Activated CD8-positive, alpha-beta T cell treated with anti-CD3 and anti-CD28 coated beads, Interleukin-2, amount 10 ng/mL, durations not matched to agents 7 days and 5 days (primary cell): ENCODE results near the gene TCTN1. TPM values are rescaled to one million over a fixed set of nuclear protein-coding genes. Genes with fewer than 3 reads are reported as not detected.
"Not testable (repeated sequence)": the region's sequence is repeated elsewhere in the genome, so short reads cannot be mapped to it uniquely, and the experiment has no call there.

Source experiments
- ATAC-seq: fragments of 150-1000 bp; cut with Tn5 transposase; one replicate; pipeline ENCODE4 v1.10.0; 2021; ENCODE audit warnings: moderate library complexity
- CTCF ChIA-PET: fragments of 350-600 bp; sonication (Branson Sonifier 250); formaldehyde crosslinking; loops from one replicate; lab custom pipeline; 2021; ENCODE audit warnings: antibody characterized with exemption; lab: Charles Lee
- POLR2A ChIA-PET: fragments of 350-600 bp; sonication (Branson Sonifier 250); formaldehyde crosslinking; loops from one replicate; lab custom pipeline; 2021; ENCODE audit warnings: antibody characterized with exemption; lab: Charles Lee
- DNase-seq: peaks from one replicate; pipeline ENCODE4 v3.0.0-alpha.2; 2020
- H3K27ac Mint-ChIP-seq: one replicate; pipeline ENCODE4 v1.8.0; 2021; ENCODE audit warnings: mild to moderate bottlenecking, mixed read lengths
- H3K27me3 Mint-ChIP-seq: one replicate; pipeline ENCODE4 v1.8.0; 2021; ENCODE audit warnings: low read depth, mixed read lengths
- H3K36me3 Mint-ChIP-seq: one replicate; pipeline ENCODE4 v1.8.0; 2021; ENCODE audit warnings: low read depth, mixed read lengths
- H3K4me1 Mint-ChIP-seq: one replicate; pipeline ENCODE4 v1.8.0; 2021; ENCODE audit warnings: low read depth, mixed read lengths
- H3K4me3 Mint-ChIP-seq: one replicate; pipeline ENCODE4 v1.8.0; 2021; ENCODE audit warnings: mild to moderate bottlenecking, mixed read lengths
- H3K9me3 Mint-ChIP-seq: one replicate; pipeline ENCODE4 v1.8.0; 2022; ENCODE audit warnings: mixed read lengths; ENCODE audit not compliant: insufficient read depth
- total RNA-seq, 2 experiments: library from RNA; stranded (reverse); gene quantifications; one replicate each; pipeline ENCODE4 v1.2.3, GENCODE V29; 2021

TCTN1 gene
- total RNA-seq, result 1 to 10 TPM; 5.9 to 7.9 TPM

- CTCF ChIA-PET, result interaction anchor here (0.6 to 8.4 kb wide), 12 partner anchors 10 to 274 kb away, joined by 3 to 70 read pairs (median 4); partner anchors contain the start of genes ARPC3, FAM216A and GPN3
- H3K27ac Mint-ChIP-seq, result peak within 1 kb of the TSS; percentile 92
- H3K36me3 Mint-ChIP-seq, result no peaks in the 10 kb centered on the region
- POLR2A ChIA-PET, result interaction anchor here (0.7 to 2.0 kb wide), 11 partner anchors 8 to 216 kb away, joined by 3 to 7 read pairs (median 3); partner anchors contain the start of genes ARPC3, FAM216A and GPN3
- no peaks in the 10 kb centered on the region for H3K9me3 Mint-ChIP-seq
- DNase-seq (peak; percentile 99), ATAC-seq (peak; percentile 100)
- H3K4me3 Mint-ChIP-seq, result peak within 1 kb of the TSS; percentile 83
- H3K4me1 Mint-ChIP-seq, result peaks cover 17% of the 10 kb centered on the region
- H3K27me3 Mint-ChIP-seq, result no peaks in the 10 kb centered on the region
Measured at GRCh38 chr12:110613771-110614684, at the start of gene TCTN1. TSS of gene TCTN1 (plus strand) at chr12:110614129. CDS start at chr12:110614183, 54 bp downstream.

GRCh38 chr12:110564471-110564991 is 49.4 kb upstream of the TCTN1 start:
- Mint-ChIP-seq H3K27ac (no peak overlapping the region), H3K27me3 (no peaks in the 10 kb centered on the region), H3K9me3 (peaks cover 3% of the 10 kb centered on the region), H3K36me3 (peaks cover 21% of the 10 kb centered on the region), H3K4me3 (no peak overlapping the region), H3K4me1 (peaks cover 49% of the 10 kb centered on the region)
- ATAC-seq, result no peak
- ChIA-PET POLR2A (no interaction called here), CTCF (interaction anchor here (3.3 kb wide), 1 partner anchor 37 kb away, joined by 29 read pairs; no protein-coding TSS in a partner anchor)
- DNase-seq, result no peak

GRCh38 chr12:110565894-110566871 is 47.7 kb upstream of the TCTN1 start:
- H3K36me3 Mint-ChIP-seq, result peaks cover 17% of the 10 kb centered on the region
- CTCF ChIA-PET, result interaction anchor here (1.0 to 4.1 kb wide), 4 partner anchors 10 to 36 kb away, joined by 4 to 22 read pairs (median 9); no protein-coding TSS in a partner anchor
- no peak overlapping the region for H3K27ac Mint-ChIP-seq
- H3K9me3 Mint-ChIP-seq, result peaks cover 7% of the 10 kb centered on the region
- H3K4me1 Mint-ChIP-seq, result peaks cover 44% of the 10 kb centered on the region
- DNase-seq, result no peak
- H3K27me3 Mint-ChIP-seq, result no peaks in the 10 kb centered on the region
- H3K4me3 Mint-ChIP-seq, result no peak overlapping the region
- POLR2A ChIA-PET, result interaction anchor here (1.1 to 2.3 kb wide), 2 partner anchors 9 to 12 kb away, joined by 3 to 6 read pairs; no protein-coding TSS in a partner anchor
- no peak for ATAC-seq

- Mint-ChIP-seq H3K4me3 (no peak overlapping the region), H3K27me3 (no peaks in the 10 kb centered on the region), H3K9me3 (peaks cover 14% of the 10 kb centered on the region), H3K36me3 (peaks cover 23% of the 10 kb centered on the region), H3K4me1 (peaks cover 39% of the 10 kb centered on the region), H3K27ac (no peak overlapping the region)
- DNase-seq (no peak), ATAC-seq (no peak)
- ChIA-PET CTCF (interaction anchor here (0.9 to 4.1 kb wide), 6 partner anchors 9 to 117 kb away, joined by 3 to 22 read pairs (median 6); partner anchors contain the start of gene ARPC3), POLR2A (interaction anchor here (2.3 kb wide), 1 partner anchor 9 kb away, joined by 6 read pairs; no protein-coding TSS in a partner anchor)
Measured at GRCh38 chr12:110566993-110567392, 46.9 kb upstream of the TCTN1 start.

- peaks cover 36% of the 10 kb centered on the region for H3K36me3 Mint-ChIP-seq
- DNase-seq, result no peak
Measured at GRCh38 chr12:110568752-110569151, 45.2 kb upstream of the TCTN1 start.

GRCh38 chr12:110569838-110570237 is 44.1 kb upstream of the TCTN1 start:
- H3K36me3 Mint-ChIP-seq, result peaks cover 36% of the 10 kb centered on the region
- H3K27me3 Mint-ChIP-seq, POLR2A ChIA-PET, H3K4me3 Mint-ChIP-seq, DNase-seq, H3K27ac Mint-ChIP-seq, ATAC-seq: not testable (repeated sequence)
- peaks cover 25% of the 10 kb centered on the region for H3K4me1 Mint-ChIP-seq
- CTCF ChIA-PET, result interaction anchor here (0.8 kb wide), 1 partner anchor 8 kb away, joined by 3 read pairs; no protein-coding TSS in a partner anchor
- peaks cover 19% of the 10 kb centered on the region for H3K9me3 Mint-ChIP-seq

More at GRCh38 chr12:110568752-110569151, 45.2 kb upstream of the TCTN1 start:
- no peak for ATAC-seq
- Mint-ChIP-seq H3K27ac (no peak overlapping the region), H3K9me3 (peaks cover 19% of the 10 kb centered on the region), H3K4me3 (no peak overlapping the region), H3K4me1 (peaks cover 32% of the 10 kb centered on the region), H3K27me3 (no peaks in the 10 kb centered on the region)
- ChIA-PET POLR2A (no interaction called here), CTCF (interaction anchor here (0.8 to 4.1 kb wide), 2 partner anchors 9 to 16 kb away, joined by 3 to 22 read pairs; no protein-coding TSS in a partner anchor)

GRCh38 chr12:110570798-110571197 is 43.1 kb upstream of the TCTN1 start:
- H3K4me3 Mint-ChIP-seq, ATAC-seq, DNase-seq, H3K27me3 Mint-ChIP-seq, H3K27ac Mint-ChIP-seq, POLR2A ChIA-PET: not testable (repeated sequence)
- peaks cover 32% of the 10 kb centered on the region for H3K4me1 Mint-ChIP-seq
- peaks cover 36% of the 10 kb centered on the region for H3K36me3 Mint-ChIP-seq
- CTCF ChIA-PET, result interaction anchor here (5.7 kb wide), 1 partner anchor 31 kb away, joined by 40 read pairs; no protein-coding TSS in a partner anchor
- peaks cover 19% of the 10 kb centered on the region for H3K9me3 Mint-ChIP-seq

- POLR2A ChIA-PET, result interaction anchor here (0.6 to 1.2 kb wide), 3 partner anchors 26 to 172 kb away, joined by 3 to 7 read pairs (median 6); partner anchors contain the start of gene RAD9B
- peaks cover 19% of the 10 kb centered on the region for H3K9me3 Mint-ChIP-seq
- no peaks in the 10 kb centered on the region for H3K27me3 Mint-ChIP-seq
- H3K4me3 Mint-ChIP-seq, result no peak overlapping the region
- no peak overlapping the region for H3K27ac Mint-ChIP-seq
- CTCF ChIA-PET, result interaction anchor here (0.8 to 5.7 kb wide), 4 partner anchors 10 to 108 kb away, joined by 3 to 40 read pairs (median 4); no protein-coding TSS in a partner anchor
- H3K36me3 Mint-ChIP-seq, result peaks cover 45% of the 10 kb centered on the region
- DNase-seq (no peak), ATAC-seq (no peak)
- H3K4me1 Mint-ChIP-seq, result peaks cover 43% of the 10 kb centered on the region
Measured at GRCh38 chr12:110574044-110574443, 39.9 kb upstream of the TCTN1 start.

- POLR2A ChIA-PET, result interaction anchor here (0.6 to 2.8 kb wide), 5 partner anchors 8 to 171 kb away, joined by 3 to 9 read pairs (median 6); partner anchors contain the start of gene RAD9B
- H3K9me3 Mint-ChIP-seq, result peaks cover 13% of the 10 kb centered on the region
- CTCF ChIA-PET, result interaction anchor here (0.8 to 5.7 kb wide), 7 partner anchors 8 to 125 kb away, joined by 3 to 40 read pairs (median 9); partner anchors contain the start of gene ARPC3
- not testable (repeated sequence) for H3K27ac Mint-ChIP-seq, H3K27me3 Mint-ChIP-seq, H3K4me3 Mint-ChIP-seq, DNase-seq, ATAC-seq
- peaks cover 46% of the 10 kb centered on the region for H3K4me1 Mint-ChIP-seq
- peaks cover 44% of the 10 kb centered on the region for H3K36me3 Mint-ChIP-seq
Measured at GRCh38 chr12:110574717-110575230, 39.2 kb upstream of the TCTN1 start.

GRCh38 chr12:110575326-110575725 is 38.6 kb upstream of the TCTN1 start:
- ChIA-PET CTCF (interaction anchor here (0.7 to 5.7 kb wide), 10 partner anchors 9 to 144 kb away, joined by 3 to 40 read pairs (median 6); partner anchors contain the start of genes ARPC3, FAM216A and GPN3), POLR2A (interaction anchor here (0.6 to 2.8 kb wide), 7 partner anchors 9 to 233 kb away, joined by 3 to 9 read pairs (median 4); partner anchors contain the start of gene RAD9B)
- DNase-seq (no peak), ATAC-seq (no peak)
- peaks cover 12% of the 10 kb centered on the region for H3K9me3 Mint-ChIP-seq
- H3K27ac Mint-ChIP-seq, result no peak overlapping the region
- H3K4me1 Mint-ChIP-seq, result peaks cover 51% of the 10 kb centered on the region
- peaks cover 42% of the 10 kb centered on the region for H3K36me3 Mint-ChIP-seq
- no peaks in the 10 kb centered on the region for H3K27me3 Mint-ChIP-seq
- H3K4me3 Mint-ChIP-seq, result no peak overlapping the region
